ENCODE results near the gene SEPHS2.
"Not testable (repeated sequence)": the region's sequence is repeated elsewhere in the genome, so short reads cannot be mapped to it uniquely, and the experiment has no call there.

SEPHS2 gene

GRCh38 chr16:30397056-30397455 is 48.6 kb downstream of the SEPHS2 start:
- DNase-seq: no peak

- DNase-seq: not testable (repeated sequence)
Measured at GRCh38 chr16:30396627-30397026, 49.0 kb downstream of the SEPHS2 start.

GRCh38 chr16:30395992-30396585 is 49.6 kb downstream of the SEPHS2 start:
- DNase-seq: peak in 1 of 2 experiments; percentile 41

- peak; percentile 65 to 76 for DNase-seq
Measured at GRCh38 chr16:30395155-30395991, 50.3 kb downstream of the SEPHS2 start, which contains the start of gene ZNF48. Gene ZNF48, plus strand, starts transcription at chr16:30395420. Its CDS starts 375 bp downstream, at chr16:30395795.

GRCh38 chr16:30394592-30395154 is 51.0 kb downstream of the SEPHS2 start:
- DNase-seq: no peak
